Measurements from ENCODE around the gene STT3B. TPM values are rescaled to one million over a fixed set of nuclear protein-coding genes. Genes with fewer than 3 reads are reported as not detected.

STT3B gene
- total RNA-seq, 1 experiment from 2014 or later, result 74.7 TPM

DNA sequence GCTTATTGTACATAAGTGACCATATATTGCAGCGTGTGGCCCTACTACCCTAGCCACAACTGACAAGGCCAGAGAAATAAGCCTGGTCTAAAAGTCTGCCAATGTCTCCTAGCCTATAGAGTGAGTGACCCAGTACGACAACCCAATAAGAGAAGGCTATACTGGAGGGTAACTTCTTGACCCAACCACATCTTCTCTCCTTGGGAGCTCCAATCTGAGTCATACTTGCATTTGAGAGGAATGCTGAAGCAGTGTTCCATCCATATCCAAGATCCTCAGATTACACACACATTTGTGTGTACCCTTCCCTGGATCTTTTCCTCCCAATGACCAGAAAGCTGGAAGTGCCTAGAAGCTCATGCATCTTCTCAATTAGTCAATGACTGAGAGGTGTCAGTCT is 11.3 kb upstream of the STT3B start:
- DNase-seq (ENCODE audit: low read depth), result no peak

DNA sequence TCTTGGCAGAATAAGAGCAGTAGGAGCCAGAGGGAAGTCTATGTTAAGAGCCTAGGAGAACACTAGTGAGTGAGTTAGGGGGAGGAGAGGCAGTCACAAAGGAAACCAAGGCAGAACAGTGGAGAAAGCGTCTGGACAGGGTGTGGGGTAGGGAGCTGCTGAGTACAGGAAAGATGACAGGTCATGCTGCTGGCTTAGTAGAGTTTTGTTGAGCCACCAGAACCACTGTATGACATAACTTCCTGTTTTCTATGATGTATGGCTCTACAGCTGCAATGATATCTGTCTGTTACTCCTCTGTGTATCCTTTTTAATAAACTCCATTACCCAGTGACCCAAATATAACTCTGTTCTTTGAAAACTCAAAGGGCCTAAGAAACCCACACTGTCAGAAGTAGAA is 10.6 kb upstream of the STT3B start:
- DNase-seq (ENCODE audit: low read depth), result no peak

GRCh38 chr3:31523543-31523942 is 9.2 kb upstream of the STT3B start:
- DNase-seq (ENCODE audit: low read depth), result no peak

GRCh38 chr3:31525532-31525931 is 7.2 kb upstream of the STT3B start:
- no peak for DNase-seq (ENCODE audit: low read depth)

GRCh38 chr3:31529421-31529820 is 3.3 kb upstream of the STT3B start:
- no peak for DNase-seq (ENCODE audit: low read depth)

DNA sequence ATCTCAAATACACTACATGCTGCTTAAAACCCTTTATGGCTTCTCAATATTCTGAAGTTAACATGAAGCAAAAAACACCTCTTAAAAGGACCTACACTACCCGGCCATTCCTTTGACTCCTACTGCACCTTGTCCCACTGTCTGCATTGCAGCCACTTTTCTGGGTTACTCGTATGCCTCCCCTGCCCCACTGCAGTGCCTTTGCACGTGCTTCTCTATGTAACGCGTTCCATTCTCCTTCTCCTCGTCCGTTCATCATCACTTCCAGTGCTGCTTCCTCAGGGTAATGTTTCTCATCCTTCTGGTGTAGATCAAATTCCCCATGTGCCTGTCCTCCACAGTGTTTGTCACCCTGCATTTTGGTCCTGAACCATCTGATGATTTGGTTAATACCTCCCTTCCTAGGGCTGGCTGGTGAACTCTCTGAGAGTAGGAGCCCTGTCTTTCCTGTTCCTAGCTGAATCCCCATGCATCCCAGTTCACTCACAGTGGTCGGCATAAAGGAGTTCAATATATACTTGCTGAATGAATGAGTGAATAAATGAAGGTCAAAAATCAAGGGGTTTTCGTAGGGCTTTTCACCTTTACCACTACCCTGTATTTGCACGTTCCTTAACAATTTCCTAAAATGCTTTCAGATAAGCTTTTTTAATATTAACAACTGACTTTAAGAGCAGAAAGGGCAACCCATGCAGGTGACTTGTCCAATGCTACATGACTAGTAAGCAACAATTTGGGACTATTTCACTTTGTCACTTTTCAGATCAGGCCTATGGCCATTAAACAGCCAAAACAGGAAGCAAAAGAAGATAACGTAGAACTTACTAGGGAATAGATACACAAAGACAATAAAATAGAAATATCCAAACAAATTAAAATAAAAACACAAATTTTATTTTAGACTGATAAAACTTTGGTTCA is 2.4 kb upstream of the STT3B start:
- no peak for DNase-seq (ENCODE audit: low read depth)

DNA sequence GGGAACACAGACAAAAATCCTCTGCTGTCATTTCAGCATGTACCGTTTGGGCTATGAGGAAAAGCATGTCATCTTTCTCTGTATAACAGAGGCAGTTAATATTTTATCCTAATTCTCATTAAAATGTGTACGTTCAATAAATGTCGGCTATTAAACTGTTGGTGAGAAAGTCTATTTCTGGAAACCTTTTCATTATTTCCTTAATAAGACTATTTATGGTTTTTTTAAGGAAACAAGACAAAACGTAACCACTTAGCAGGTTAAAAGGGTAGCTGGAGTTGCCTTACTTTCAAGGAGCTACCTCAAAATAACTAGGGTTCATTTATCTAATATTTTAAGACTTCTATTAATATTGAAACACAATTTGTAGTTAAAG is 1.8 kb upstream of the STT3B start:
- no peak for DNase-seq (ENCODE audit: low read depth)

GRCh38 chr3:31531452-31531991 is 1.2 kb upstream of the STT3B start:
- peak; percentile 2 for DNase-seq (ENCODE audit: low read depth)

DNA sequence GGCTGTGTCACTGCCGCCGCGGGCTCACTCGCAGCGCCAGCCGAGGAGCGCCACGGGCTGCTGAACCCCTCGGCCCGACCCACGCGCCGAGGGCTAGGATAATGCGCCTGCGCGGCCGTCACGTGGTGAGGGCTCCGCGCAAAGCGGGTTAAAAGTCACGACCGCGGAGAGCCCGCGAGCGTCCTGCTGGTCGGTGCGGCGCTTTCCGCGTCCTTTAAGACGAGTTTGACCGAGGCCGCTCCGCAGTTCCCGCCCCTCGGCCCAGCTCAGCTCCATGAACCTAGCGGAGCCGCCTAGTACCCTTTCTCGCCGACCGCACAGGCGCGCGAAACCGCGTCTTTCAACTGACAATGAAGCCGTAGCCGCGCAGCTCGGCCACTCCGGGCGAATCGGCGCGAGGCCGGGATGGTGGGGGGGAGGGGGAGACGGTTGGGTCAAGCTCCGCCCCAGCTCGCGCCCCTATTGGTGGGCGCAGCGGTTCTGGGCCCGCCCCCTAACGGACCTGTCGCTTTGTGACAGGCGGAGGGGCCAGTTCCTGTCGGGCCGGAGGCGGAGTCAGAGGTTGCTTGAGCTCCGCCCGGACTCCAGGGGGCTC is 636 bp upstream of the STT3B start:
- DNase-seq (ENCODE audit: low read depth), result peak; percentile 98

- DNase-seq (ENCODE audit: low read depth), result peak; percentile 27
These were observed 692 bp downstream of the STT3B start for GRCh38 chr3:31533169-31534064.

DNA sequence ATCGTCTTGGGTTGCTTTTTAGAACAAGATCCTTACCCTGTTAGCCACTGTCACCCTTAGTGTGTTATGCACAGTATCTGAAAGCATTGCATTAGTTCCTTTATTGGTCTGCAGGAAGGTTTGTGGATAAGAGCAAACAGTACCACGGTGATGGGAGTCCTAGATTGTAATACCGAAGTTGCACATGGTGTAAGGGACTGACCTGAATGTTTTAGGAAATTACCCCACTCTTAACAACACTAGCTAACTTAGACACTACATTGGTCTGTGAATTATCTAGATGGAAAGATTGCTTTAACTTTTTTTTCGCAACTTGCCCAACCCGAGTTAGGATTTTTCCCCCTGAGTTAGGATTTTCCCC is 1.3 kb downstream of the STT3B start:
- DNase-seq (ENCODE audit: low read depth), result peak; percentile 5

DNA sequence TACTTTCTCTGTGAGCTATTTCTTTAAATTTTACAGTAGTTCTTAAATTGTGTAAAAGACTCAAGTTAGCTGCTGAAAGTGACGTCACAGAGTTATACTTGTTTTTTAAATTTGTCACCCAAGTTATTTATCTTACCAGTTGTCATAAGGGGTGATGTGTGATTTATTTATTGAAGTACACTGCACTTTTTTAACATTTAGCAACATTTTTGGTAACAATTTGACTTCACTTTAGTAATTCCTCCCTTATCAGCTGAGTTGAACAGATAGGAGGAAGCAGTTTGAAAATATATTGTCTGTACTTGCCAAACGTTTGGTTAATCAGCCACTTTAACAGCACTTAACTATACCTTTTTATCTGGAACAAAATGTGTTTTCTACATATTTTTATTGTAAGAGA is 3.8 kb downstream of the STT3B start:
- DNase-seq (ENCODE audit: low read depth), result no peak

DNA sequence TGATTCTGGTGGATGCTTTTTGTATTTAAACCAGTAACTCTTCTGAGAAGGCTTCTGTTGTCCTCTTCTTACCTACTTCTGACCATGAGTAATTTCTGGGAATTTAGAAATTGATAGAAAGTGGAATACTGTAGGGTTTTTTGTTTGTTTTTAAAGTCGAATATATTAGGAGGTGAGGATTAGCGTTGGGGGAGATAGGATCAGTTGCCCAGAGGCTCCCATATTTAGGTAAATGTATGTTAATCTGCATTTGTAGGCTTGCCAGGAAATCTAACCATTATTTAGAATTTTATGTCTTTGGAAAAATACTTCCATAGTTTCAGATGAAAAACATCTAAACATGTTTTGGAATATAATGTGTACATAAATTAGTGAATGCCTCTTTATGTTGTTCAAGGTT is 6.1 kb downstream of the STT3B start:
- no peak for DNase-seq (ENCODE audit: low read depth)

GRCh38 chr3:31539275-31539674 is 6.5 kb downstream of the STT3B start:
- DNase-seq (ENCODE audit: low read depth), result no peak

DNA sequence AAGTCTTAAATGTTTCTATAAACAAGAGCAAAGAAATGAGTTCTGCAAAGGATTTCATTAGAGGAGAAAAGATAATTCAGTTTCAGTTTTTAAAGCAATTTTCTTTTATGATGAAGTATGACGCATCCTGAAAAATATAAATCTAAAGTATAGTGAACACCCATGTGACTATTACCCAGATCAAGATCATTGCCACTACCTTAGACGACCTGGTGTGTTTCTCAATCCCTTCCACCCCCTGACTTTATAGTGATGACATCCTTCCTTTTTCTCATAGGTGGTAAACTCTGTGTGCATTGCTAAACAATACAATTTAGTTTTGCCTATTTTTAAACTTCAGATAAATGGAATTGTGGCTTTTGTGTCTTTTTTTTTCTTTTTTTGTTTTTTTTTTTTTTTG is 8.4 kb downstream of the STT3B start:
- DNase-seq (ENCODE audit: low read depth), result no peak

GRCh38 chr3:31542246-31542645 is 9.5 kb downstream of the STT3B start:
- no peak for DNase-seq (ENCODE audit: low read depth)

DNA sequence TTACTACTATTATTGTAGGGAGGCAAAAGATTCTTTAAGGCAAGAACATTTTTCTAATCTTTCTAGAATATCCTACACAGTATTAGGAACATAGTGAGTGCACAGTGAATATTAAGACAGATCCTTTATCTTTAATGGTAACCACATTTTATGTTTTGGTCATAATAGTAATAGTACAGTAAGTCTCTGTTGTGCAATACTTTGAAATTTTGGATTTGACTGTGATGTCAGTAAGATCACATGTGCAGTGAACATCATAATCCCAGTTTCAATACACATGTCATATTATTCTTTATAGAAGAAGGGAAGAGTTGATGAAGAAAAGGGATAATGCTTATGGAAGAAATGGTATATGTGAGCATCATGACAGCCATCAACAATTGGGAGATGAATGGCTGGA is 10.7 kb downstream of the STT3B start:
- DNase-seq (ENCODE audit: low read depth), result no peak

DNA sequence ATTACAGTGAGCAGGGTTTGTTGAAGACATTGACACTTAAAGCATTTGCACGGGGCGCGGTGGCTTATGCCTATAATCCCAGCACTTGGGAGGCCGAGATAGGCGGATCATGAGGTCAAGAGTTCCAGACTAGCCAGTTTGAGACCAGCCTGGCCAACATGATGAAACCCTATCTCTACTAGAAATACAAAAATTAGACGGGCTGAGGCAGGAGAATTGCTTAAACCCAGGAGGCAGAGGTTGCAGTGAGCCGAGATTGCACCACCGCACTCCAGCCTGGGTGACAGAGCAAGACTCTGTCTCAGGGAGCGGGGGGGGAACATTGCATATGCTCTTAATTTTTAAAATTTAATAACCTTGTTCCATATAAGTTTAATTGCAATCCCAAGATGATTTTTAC is 11.9 kb downstream of the STT3B start:
- DNase-seq (ENCODE audit: low read depth), result no peak

DNA sequence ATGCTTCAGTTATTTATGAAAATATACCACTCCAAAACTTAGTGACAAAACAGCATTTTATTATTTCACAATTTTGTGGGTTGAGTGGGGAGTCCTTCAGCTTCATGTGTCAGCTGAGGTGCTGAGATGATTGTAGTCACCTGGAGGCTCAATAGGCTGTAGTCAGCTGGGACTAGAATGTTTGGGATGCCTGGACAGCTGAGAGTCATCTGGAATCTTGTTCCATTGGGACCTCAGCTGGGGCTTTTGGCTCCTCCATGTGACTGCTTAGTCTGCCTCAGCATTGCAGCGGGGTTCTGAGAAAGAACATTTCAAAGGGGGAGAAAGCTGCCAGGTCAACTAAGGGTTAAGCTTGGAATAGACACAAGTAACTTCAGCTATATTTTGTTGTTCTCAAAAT is 13.4 kb downstream of the STT3B start:
- DNase-seq (ENCODE audit: low read depth), result no peak

- no peak for DNase-seq (ENCODE audit: low read depth)
These were observed 14.0 kb downstream of the STT3B start for GRCh38 chr3:31546725-31547124.

GRCh38 chr3:31550452-31551251 is 17.9 kb downstream of the STT3B start:
- no peak for DNase-seq (ENCODE audit: low read depth)
